ENCODE results near the gene STARD3NL. TPM values are rescaled to one million over a fixed set of nuclear protein-coding genes. Genes with fewer than 3 reads are reported as not detected.

STARD3NL gene
- 57.5 and 61.1 TPM in 2 replicates for total RNA-seq
- long read RNA-seq, transcript STARD3NL-204 (8 exons, 1,341 nt), result minor isoform, 16 of 239 reads
- long read RNA-seq, transcript STARD3NL-201 (9 exons, 1,728 nt), result major isoform, 182 of 239 reads
- long read RNA-seq, transcript STARD3NL-202 (10 exons, 1,365 nt), result minor isoform, 20 of 239 reads
- long read RNA-seq, partial matches to known transcripts, result 8 of 239 reads
- long read RNA-seq, other reads (novel, unspliced or antisense), result 13 of 239 reads

DNA sequence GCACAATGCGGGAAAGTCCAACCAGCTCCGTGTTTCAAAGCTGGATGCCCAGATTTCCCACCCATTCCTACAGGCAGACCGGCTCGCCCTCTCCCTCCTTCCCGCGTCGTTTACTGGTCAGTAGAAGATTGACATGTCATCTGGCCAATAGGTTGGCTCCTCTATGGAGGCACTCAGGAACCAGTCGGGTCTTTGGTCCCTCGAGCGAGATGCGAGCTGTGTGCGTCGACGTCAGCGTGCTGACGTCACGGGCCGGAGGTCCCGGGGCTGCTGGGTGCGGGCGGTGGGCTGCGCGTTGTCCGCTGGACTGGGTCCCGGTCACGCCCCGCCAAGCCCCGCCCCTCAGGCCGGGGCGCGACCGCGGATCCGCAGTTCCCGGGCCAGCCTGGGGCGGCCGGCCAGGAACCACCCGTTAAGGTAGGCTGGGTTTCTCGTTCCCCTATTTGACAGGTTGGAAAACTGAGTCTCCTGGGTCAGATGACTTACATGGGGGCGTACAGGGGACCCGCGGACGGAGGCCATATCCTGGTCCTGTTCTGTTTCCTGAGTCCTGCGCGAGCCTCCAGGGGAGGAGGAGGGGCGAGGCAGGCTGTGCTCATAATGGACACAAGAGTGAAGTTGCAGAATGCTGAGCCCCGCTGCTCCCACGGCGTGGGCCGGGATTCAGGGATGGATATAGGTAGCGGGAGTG, at the start of gene STARD3NL:
TSS of gene STARD3NL (plus strand) at position 242 of the 691 bp plus-strand sequence. CDS start 29,260 bp downstream, outside the sequence.
- DNase-seq (ENCODE audit: low spot score, unreplicated experiment), result peak; percentile 93
- Mint-ChIP-seq H3K27ac (peak within 1 kb of the TSS; percentile 98), H3K4me1 (ENCODE audit: low read depth) (peaks cover 16% of the 10 kb centered on the region), H3K27me3 (peaks cover 4% of the 10 kb centered on the region), H3K36me3 (ENCODE audit: insufficient read depth) (no peaks in the 10 kb centered on the region), H3K4me3 (ENCODE audit: low read depth) (peak within 1 kb of the TSS; percentile 94), H3K9me3 (ENCODE audit: low read depth) (no peaks in the 10 kb centered on the region)
- TF ChIP-seq, protein P1, sequence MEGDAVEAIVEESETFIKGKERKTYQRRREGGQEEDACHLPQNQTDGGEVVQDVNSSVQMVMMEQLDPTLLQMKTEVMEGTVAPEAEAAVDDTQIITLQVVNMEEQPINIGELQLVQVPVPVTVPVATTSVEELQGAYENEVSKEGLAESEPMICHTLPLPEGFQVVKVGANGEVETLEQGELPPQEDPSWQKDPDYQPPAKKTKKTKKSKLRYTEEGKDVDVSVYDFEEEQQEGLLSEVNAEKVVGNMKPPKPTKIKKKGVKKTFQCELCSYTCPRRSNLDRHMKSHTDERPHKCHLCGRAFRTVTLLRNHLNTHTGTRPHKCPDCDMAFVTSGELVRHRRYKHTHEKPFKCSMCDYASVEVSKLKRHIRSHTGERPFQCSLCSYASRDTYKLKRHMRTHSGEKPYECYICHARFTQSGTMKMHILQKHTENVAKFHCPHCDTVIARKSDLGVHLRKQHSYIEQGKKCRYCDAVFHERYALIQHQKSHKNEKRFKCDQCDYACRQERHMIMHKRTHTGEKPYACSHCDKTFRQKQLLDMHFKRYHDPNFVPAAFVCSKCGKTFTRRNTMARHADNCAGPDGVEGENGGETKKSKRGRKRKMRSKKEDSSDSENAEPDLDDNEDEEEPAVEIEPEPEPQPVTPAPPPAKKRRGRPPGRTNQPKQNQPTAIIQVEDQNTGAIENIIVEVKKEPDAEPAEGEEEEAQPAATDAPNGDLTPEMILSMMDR (IDR thresholded peaks at IDR 0.05; ENCODE audit: unreplicated experiment), result peak; percentile 28

DNA sequence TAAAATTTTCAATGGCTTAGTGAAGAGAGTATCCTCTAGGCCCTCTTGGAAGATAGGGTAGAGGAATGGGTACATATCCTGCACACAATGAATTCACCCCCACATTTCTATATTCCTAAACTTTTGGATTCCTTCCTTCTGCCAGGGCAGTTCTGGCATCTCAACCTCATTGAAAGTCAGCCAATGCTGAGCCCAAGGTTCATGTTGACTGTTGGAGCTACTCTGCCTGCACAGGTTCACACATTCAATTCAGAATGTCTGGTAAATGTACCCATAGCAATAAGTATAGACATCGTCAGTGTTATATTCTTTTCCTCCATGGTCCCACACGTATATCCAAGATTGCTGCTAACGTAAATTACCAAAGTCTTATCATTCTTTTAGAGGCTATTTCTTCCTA, 48.9 kb upstream of the STARD3NL start:
- TF ChIP-seq, protein P1 (IDR thresholded peaks at IDR 0.05; ENCODE audit: unreplicated experiment), result no peak
- no peak for DNase-seq (ENCODE audit: low spot score, unreplicated experiment)
- no peaks in the 10 kb centered on the region for H3K36me3 Mint-ChIP-seq (ENCODE audit: insufficient read depth)
- H3K4me3 Mint-ChIP-seq (ENCODE audit: low read depth), result no peak overlapping the region
- H3K9me3 Mint-ChIP-seq (ENCODE audit: low read depth), result no peaks in the 10 kb centered on the region
- H3K27ac Mint-ChIP-seq, result no peak overlapping the region
- no peaks in the 10 kb centered on the region for H3K27me3 Mint-ChIP-seq
- no peaks in the 10 kb centered on the region for H3K4me1 Mint-ChIP-seq (ENCODE audit: low read depth)

DNA sequence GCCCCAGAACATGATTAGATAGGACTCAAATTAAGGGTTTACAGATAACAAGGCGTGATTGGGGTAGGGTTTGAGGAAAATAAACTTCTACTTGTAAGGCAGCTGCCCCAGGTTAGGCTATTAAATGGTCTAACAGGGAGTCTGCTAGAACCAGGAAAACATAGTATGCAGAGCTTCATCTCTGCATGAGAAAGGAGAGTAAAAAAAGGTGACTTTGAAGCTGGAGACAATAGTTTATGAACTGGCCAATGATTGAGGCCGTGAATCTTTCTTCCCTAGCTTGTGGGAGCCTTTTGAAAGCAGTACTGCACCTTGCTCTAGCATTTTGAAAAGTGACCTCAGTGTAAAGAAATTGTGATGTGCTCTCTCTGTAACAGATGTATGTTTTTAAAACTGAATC, 48.5 kb upstream of the STARD3NL start:
- Mint-ChIP-seq H3K4me3 (ENCODE audit: low read depth) (no peak overlapping the region), H3K9me3 (ENCODE audit: low read depth) (no peaks in the 10 kb centered on the region), H3K36me3 (ENCODE audit: insufficient read depth) (no peaks in the 10 kb centered on the region), H3K27ac (no peak overlapping the region), H3K27me3 (no peaks in the 10 kb centered on the region), H3K4me1 (ENCODE audit: low read depth) (no peaks in the 10 kb centered on the region)
- TF ChIP-seq, protein P1 (IDR thresholded peaks at IDR 0.05; ENCODE audit: unreplicated experiment), result no peak
- DNase-seq (ENCODE audit: low spot score, unreplicated experiment), result no peak

GRCh38 chr7:38138171-38138570, 39.9 kb upstream of the STARD3NL start:
- H3K27me3 Mint-ChIP-seq, result no peaks in the 10 kb centered on the region
- H3K4me3 Mint-ChIP-seq (ENCODE audit: low read depth), result no peak overlapping the region
- no peaks in the 10 kb centered on the region for H3K9me3 Mint-ChIP-seq (ENCODE audit: low read depth)
- H3K36me3 Mint-ChIP-seq (ENCODE audit: insufficient read depth), result no peaks in the 10 kb centered on the region
- no peak overlapping the region for H3K27ac Mint-ChIP-seq
- TF ChIP-seq, protein P1 (IDR thresholded peaks at IDR 0.05; ENCODE audit: unreplicated experiment), result no peak
- no peaks in the 10 kb centered on the region for H3K4me1 Mint-ChIP-seq (ENCODE audit: low read depth)
- DNase-seq (ENCODE audit: low spot score, unreplicated experiment), result no peak

GRCh38 chr7:38141187-38141586, 36.9 kb upstream of the STARD3NL start:
- Mint-ChIP-seq H3K27me3 (no peaks in the 10 kb centered on the region), H3K36me3 (ENCODE audit: insufficient read depth) (no peaks in the 10 kb centered on the region), H3K9me3 (ENCODE audit: low read depth) (no peaks in the 10 kb centered on the region), H3K4me3 (ENCODE audit: low read depth) (no peak overlapping the region), H3K27ac (no peak overlapping the region), H3K4me1 (ENCODE audit: low read depth) (no peaks in the 10 kb centered on the region)
- TF ChIP-seq, protein P1 (IDR thresholded peaks at IDR 0.05; ENCODE audit: unreplicated experiment), result no peak
- no peak for DNase-seq (ENCODE audit: low spot score, unreplicated experiment)
